ENCODE data around the gene HEMK1. TPM values are rescaled to one million over a fixed set of nuclear protein-coding genes. Genes with fewer than 3 reads are reported as not detected.

The HEMK1 gene
- total RNA-seq, 1 donor from 2014 or later = 13.1 TPM

DNA sequence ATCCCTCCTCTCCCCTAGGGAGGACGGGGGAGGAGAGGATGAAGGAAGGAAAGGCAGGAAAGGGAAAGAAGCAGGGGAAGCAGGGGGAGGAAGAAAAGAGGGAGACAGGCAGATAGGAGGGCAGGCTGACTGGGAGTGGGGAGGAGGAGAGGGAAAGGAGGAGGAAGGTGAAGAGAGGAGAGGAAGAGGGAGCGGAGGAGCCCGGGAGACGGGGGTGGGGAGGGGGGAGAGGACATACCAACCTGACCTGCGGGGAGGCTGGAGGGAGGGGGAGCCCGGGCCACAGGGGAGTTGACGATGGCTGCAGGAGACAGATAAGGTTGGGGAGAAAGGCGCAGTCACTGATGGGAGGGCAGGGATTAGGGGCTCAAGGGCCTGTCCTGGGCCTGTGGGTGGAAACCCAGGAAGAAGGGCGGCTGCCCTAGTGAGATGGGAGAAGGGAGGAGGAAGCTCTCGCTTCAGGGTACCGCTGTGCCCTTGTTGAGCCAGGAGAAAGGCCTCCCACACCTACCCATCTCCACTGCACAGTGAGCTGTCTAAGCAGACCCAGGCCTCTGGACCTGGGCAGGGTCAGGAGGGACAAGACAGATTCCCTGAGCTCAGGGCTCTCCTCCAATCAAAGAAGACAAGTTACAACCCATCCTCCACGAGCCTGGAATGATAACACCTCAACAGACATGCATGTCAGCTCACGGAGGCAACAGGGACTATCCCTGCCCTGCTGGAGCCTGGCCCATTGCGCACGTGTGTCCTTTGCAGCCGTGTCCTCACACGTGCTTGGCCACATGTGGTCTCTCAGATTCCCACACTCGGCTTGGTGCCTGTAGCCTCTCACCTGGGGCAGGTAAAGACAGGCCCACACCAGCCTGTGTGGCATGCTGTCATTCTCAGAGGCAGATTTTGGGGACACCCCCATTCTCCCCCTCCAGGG lies 29.7 kb upstream of the HEMK1 start:
- H3K4me3 ChIP-seq = no peak overlapping the region
- H3K4me1 ChIP-seq = no peaks in the 10 kb centered on the region
- intact Hi-C loops (cut with DNase I) = no loop called here
- H3K27me3 ChIP-seq = no peaks in the 10 kb centered on the region
- DNase-seq (ENCODE audit: low spot score in 2 of 2) = no peak
- TF ChIP-seq, protein P1, sequence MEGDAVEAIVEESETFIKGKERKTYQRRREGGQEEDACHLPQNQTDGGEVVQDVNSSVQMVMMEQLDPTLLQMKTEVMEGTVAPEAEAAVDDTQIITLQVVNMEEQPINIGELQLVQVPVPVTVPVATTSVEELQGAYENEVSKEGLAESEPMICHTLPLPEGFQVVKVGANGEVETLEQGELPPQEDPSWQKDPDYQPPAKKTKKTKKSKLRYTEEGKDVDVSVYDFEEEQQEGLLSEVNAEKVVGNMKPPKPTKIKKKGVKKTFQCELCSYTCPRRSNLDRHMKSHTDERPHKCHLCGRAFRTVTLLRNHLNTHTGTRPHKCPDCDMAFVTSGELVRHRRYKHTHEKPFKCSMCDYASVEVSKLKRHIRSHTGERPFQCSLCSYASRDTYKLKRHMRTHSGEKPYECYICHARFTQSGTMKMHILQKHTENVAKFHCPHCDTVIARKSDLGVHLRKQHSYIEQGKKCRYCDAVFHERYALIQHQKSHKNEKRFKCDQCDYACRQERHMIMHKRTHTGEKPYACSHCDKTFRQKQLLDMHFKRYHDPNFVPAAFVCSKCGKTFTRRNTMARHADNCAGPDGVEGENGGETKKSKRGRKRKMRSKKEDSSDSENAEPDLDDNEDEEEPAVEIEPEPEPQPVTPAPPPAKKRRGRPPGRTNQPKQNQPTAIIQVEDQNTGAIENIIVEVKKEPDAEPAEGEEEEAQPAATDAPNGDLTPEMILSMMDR (IDR thresholded peaks at IDR 0.05) = no peak
- H3K36me3 ChIP-seq = no peaks in the 10 kb centered on the region
- H3K9me3 ChIP-seq = no peaks in the 10 kb centered on the region
- no peak overlapping the region for H3K27ac ChIP-seq

DNA sequence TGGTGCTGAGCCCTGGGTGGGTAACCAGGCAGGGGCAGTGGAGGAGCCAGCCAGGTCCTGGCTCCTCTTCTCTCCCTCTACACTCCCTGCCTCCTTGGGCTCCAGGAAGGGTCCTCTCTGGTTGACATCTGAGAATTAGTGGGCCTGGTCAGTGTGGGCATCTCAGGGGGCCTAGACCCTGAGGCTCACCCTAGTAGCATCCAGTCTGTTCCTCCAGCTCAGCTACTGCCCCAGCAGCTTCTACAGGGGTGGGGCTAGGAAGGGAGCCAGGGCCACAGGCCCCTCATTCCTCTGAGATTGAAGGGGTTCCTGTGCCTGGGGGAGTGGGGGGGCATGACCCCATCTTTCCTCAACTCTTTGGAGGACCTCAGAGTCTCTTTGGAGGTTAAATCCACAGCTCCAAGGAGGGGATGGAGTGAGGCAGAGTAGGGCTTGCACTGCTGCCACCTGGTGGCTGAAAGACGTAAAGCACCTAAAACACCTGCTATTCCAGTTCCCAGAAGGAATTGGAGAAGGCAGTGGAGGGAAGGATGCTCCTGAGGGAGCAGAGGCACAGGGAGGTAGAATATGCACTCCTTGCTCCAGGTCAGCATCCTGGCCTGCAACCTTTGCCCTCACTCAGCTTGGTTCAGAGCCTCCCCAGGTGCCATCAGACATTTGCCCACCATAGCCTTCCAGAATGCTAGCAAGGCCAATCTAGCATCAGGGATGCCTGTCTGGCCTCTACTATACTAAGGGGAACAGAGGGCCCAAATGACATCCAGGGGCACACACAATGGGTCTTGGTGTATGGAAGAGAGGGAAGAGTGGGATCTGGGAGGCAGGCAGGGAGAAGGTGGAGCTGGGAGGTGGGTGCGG lies 26.9 kb upstream of the HEMK1 start:
- H3K27ac ChIP-seq = no peak overlapping the region
- no peak overlapping the region for H3K4me3 ChIP-seq
- no peaks in the 10 kb centered on the region for H3K9me3 ChIP-seq
- H3K4me1 ChIP-seq = no peaks in the 10 kb centered on the region
- H3K27me3 ChIP-seq = no peaks in the 10 kb centered on the region
- intact Hi-C loops (cut with DNase I) = loop anchor here (1.0 kb wide), 2 partner anchors 106 to 195 kb away; no protein-coding TSS in a partner anchor
- DNase-seq (ENCODE audit: low spot score in 2 of 2) = peak in 1 of 2 donors; percentile 76
- H3K36me3 ChIP-seq = no peaks in the 10 kb centered on the region
- TF ChIP-seq, protein P1 (IDR thresholded peaks at IDR 0.05) = peak; percentile 79 to 87 (median 84)

GRCh38 chr3:50545781-50546180 lies 23.5 kb upstream of the HEMK1 start:
- H3K27me3 ChIP-seq = no peaks in the 10 kb centered on the region
- no peak for DNase-seq (ENCODE audit: low spot score in 2 of 2)
- H3K4me3 ChIP-seq = no peak overlapping the region
- no peak overlapping the region for H3K27ac ChIP-seq
- no peaks in the 10 kb centered on the region for H3K36me3 ChIP-seq
- no peaks in the 10 kb centered on the region for H3K9me3 ChIP-seq
- H3K4me1 ChIP-seq = no peaks in the 10 kb centered on the region
- intact Hi-C loops (cut with DNase I) = no loop called here
- TF ChIP-seq, protein P1 (IDR thresholded peaks at IDR 0.05) = no peak

DNA sequence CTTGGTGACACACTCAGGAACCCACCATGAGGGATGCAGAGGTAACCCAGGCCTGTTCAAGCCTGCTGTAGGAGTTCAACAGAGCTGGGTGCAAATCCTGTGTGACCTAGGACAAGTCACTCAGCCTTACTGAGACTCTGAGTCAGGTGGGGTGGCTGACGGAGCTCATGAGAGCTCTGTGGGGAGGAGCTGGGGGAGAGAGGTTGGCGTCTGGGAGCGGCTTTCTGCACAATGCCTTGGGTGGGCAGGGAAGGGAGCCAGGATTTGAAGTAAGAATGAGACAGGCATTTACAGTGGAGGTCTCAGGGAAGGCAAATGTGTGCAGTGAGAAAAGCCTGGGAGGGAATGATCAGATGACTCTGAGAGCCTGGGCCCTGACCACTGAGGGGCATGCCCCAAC lies 20.1 kb upstream of the HEMK1 start:
- intact Hi-C loops (cut with DNase I) = no loop called here
- no peaks in the 10 kb centered on the region for H3K4me1 ChIP-seq
- H3K27me3 ChIP-seq = no peaks in the 10 kb centered on the region
- H3K27ac ChIP-seq = no peak overlapping the region
- no peak for DNase-seq (ENCODE audit: low spot score in 2 of 2)
- H3K36me3 ChIP-seq = no peaks in the 10 kb centered on the region
- H3K9me3 ChIP-seq = no peaks in the 10 kb centered on the region
- H3K4me3 ChIP-seq = no peak overlapping the region
- TF ChIP-seq, protein P1 (IDR thresholded peaks at IDR 0.05) = no peak

DNA sequence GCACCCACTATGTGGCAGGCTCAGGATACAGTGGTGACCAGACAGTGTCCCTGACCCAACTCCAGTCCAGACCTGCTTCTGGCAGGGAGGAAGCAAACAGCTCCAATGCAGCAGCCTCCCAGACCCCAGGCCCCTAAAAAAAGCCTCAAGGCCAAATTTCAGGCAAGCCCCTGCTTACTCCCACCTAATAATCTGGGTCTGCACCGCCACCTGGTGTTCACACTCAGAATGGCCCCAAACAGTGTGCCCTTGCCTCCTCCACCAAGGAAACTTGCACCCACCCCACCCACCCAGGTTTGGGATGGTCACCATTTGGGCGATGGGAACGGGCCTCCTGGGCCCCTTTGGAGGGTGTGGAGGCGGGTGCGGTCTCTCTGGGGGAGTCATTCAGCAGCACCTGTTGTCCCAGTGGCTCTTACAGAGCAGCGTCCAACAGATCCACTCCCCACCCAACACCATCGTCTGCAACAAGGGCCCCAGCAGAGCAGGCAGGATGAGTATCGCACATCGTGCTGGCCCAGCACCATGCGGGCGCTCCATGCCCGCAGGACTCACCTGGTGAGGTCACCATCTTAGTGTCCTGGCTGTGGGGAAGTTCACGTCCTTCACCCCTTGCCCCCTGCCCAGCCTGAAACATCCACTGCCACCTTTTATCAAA lies 19.1 kb upstream of the HEMK1 start:
- TF ChIP-seq, protein P1 (IDR thresholded peaks at IDR 0.05) = peak; percentile 51 to 78 (median 67)
- Histone ChIP-seq H3K4me1 (no peaks in the 10 kb centered on the region), H3K36me3 (no peaks in the 10 kb centered on the region), H3K9me3 (no peaks in the 10 kb centered on the region), H3K27me3 (no peaks in the 10 kb centered on the region), H3K27ac (no peak overlapping the region), H3K4me3 (no peak overlapping the region)
- intact Hi-C loops (cut with DNase I) = no loop called here
- no peak for DNase-seq (ENCODE audit: low spot score in 2 of 2)

Data from ascending aorta (tissue), 2 donors.